Immature natural killer cell (primary cell): ENCODE results near the gene CYP24A1. TPM values are rescaled to one million over a fixed set of nuclear protein-coding genes. Genes with fewer than 3 reads are reported as not detected.
"Not testable (repeated sequence)": the region's sequence is repeated elsewhere in the genome, so short reads cannot be mapped to it uniquely, and the experiment has no call there.

Experiments used
- DNase-seq, 3 donors: peaks; one replicate each; pipeline ENCODE4 v3.0.0; 2022; ENCODE audit warnings: mixed read lengths in 1 of 3
- H3K27ac Mint-ChIP-seq, 6 donors: one replicate each; pipeline ENCODE4 v1.8.0; 2020; ENCODE audit warnings: mixed read lengths in 6 of 6, mild to moderate bottlenecking in 5 of 6, inconsistent platforms in 4 of 6, moderate library complexity in 3 of 6
- H3K27me3 Mint-ChIP-seq, 3 donors: one replicate each; pipeline ENCODE4 v1.8.0; 2020 to 2021; ENCODE audit warnings: low read depth in 3 of 3, mild to moderate bottlenecking in 3 of 3, mixed read lengths in 3 of 3, moderate library complexity in 3 of 3, inconsistent platforms in 1 of 3
- H3K36me3 Mint-ChIP-seq, 3 donors: one replicate each; pipeline ENCODE4 v1.8.0; 2020; ENCODE audit warnings: mixed read lengths in 3 of 3, inconsistent platforms in 2 of 3, mild to moderate bottlenecking in 2 of 3
- H3K4me1 Mint-ChIP-seq, 2 donors: one replicate each; pipeline ENCODE4 v1.8.0; 2020; ENCODE audit warnings: inconsistent platforms in 2 of 2, mild to moderate bottlenecking in 2 of 2, mixed read lengths in 2 of 2, moderate library complexity in 1 of 2
- H3K4me3 Mint-ChIP-seq, 5 donors: one replicate each; pipeline ENCODE4 v1.8.0; 2020; ENCODE audit warnings: mild to moderate bottlenecking in 5 of 5, mixed read lengths in 5 of 5, inconsistent platforms in 3 of 5, moderate library complexity in 3 of 5
- H3K9me3 Mint-ChIP-seq, 6 donors: one replicate each; pipeline ENCODE4 v1.8.0; 2020; ENCODE audit warnings: mild to moderate bottlenecking in 6 of 6, mixed read lengths in 6 of 6, inconsistent platforms in 4 of 6, moderate library complexity in 3 of 6
- polyA plus RNA-seq, 3 donors: library from polyadenylated mRNA; unstranded; fragments of 300-500 nt; fragmentation: Illumina TruSeq; gene quantifications; one replicate each; pipeline ENCODE4 v1.2.3, GENCODE V29; 2021

CYP24A1 gene
- polyA plus RNA-seq, 3 donors from 2014 or later: not detected

- DNase-seq: no peak
- H3K27me3 Mint-ChIP-seq: peaks cover 0 to 4% (median 3%) of the 10 kb centered on the region in 3 donors
- H3K4me3 Mint-ChIP-seq: no peak overlapping the region
- H3K4me1 Mint-ChIP-seq: no peaks in the 10 kb centered on the region
- H3K27ac Mint-ChIP-seq: no peak overlapping the region
- no peaks in the 10 kb centered on the region for H3K36me3 Mint-ChIP-seq
- no peaks in the 10 kb centered on the region for H3K9me3 Mint-ChIP-seq
Observed at GRCh38 chr20:54134445-54135220, 39.2 kb downstream of the CYP24A1 start.

- no peak for DNase-seq
Observed at GRCh38 chr20:54133434-54134427, 40.1 kb downstream of the CYP24A1 start.

GRCh38 chr20:54132612-54133433, 41.0 kb downstream of the CYP24A1 start:
- Mint-ChIP-seq H3K9me3 (peaks cover 0 to 2% (median 0%) of the 10 kb centered on the region in 6 donors), H3K27me3 (peaks cover 0 to 6% (median 0%) of the 10 kb centered on the region in 3 donors), H3K27ac (no peak overlapping the region), H3K36me3 (no peaks in the 10 kb centered on the region), H3K4me3 (no peak overlapping the region), H3K4me1 (no peaks in the 10 kb centered on the region)
- DNase-seq: no peak

More at GRCh38 chr20:54133434-54134427, 40.1 kb downstream of the CYP24A1 start:
- Mint-ChIP-seq H3K9me3 (peaks cover 0 to 2% (median 0%) of the 10 kb centered on the region in 6 donors), H3K4me1 (no peaks in the 10 kb centered on the region), H3K27ac (no peak overlapping the region), H3K36me3 (no peaks in the 10 kb centered on the region), H3K4me3 (no peak overlapping the region), H3K27me3 (peaks cover 0 to 6% (median 3%) of the 10 kb centered on the region in 3 donors)

- Mint-ChIP-seq H3K4me1 (no peaks in the 10 kb centered on the region), H3K9me3 (peaks cover 0 to 2% (median 0%) of the 10 kb centered on the region in 6 donors), H3K36me3 (no peaks in the 10 kb centered on the region), H3K4me3 (no peak overlapping the region), H3K27ac (no peak overlapping the region), H3K27me3 (peaks cover 0 to 6% (median 0%) of the 10 kb centered on the region in 3 donors)
- DNase-seq: no peak
Observed at GRCh38 chr20:54131675-54132611, 41.8 kb downstream of the CYP24A1 start.

- not testable (repeated sequence) for H3K9me3 Mint-ChIP-seq, DNase-seq, H3K36me3 Mint-ChIP-seq, H3K4me3 Mint-ChIP-seq, H3K4me1 Mint-ChIP-seq, H3K27me3 Mint-ChIP-seq, H3K27ac Mint-ChIP-seq
Observed at GRCh38 chr20:54131125-54131524, 42.7 kb downstream of the CYP24A1 start.

GRCh38 chr20:54129350-54129749, 44.4 kb downstream of the CYP24A1 start:
- Mint-ChIP-seq H3K4me1 (no peaks in the 10 kb centered on the region), H3K9me3 (peaks cover 0 to 2% (median 0%) of the 10 kb centered on the region in 6 donors), H3K4me3 (no peak overlapping the region), H3K27me3 (peaks cover 0 to 6% (median 5%) of the 10 kb centered on the region in 3 donors), H3K36me3 (no peaks in the 10 kb centered on the region), H3K27ac (no peak overlapping the region)
- DNase-seq: no peak

- Mint-ChIP-seq H3K4me1 (no peaks in the 10 kb centered on the region), H3K36me3 (no peaks in the 10 kb centered on the region), H3K27me3 (peaks cover 0 to 6% (median 5%) of the 10 kb centered on the region in 3 donors), H3K9me3 (peaks cover 0 to 2% (median 0%) of the 10 kb centered on the region in 6 donors), H3K4me3 (no peak overlapping the region), H3K27ac (no peak overlapping the region)
- DNase-seq: no peak
Observed at GRCh38 chr20:54127855-54128574, 45.8 kb downstream of the CYP24A1 start.

GRCh38 chr20:54126806-54127655, 46.8 kb downstream of the CYP24A1 start:
- DNase-seq: no peak
- Mint-ChIP-seq H3K4me3 (no peak overlapping the region), H3K9me3 (peaks cover 0 to 2% (median 0%) of the 10 kb centered on the region in 6 donors), H3K27me3 (peaks cover 0 to 6% (median 5%) of the 10 kb centered on the region in 3 donors), H3K27ac (no peak overlapping the region), H3K36me3 (no peaks in the 10 kb centered on the region), H3K4me1 (no peaks in the 10 kb centered on the region)

- H3K4me1 Mint-ChIP-seq, H3K4me3 Mint-ChIP-seq, DNase-seq, H3K27ac Mint-ChIP-seq, H3K36me3 Mint-ChIP-seq, H3K9me3 Mint-ChIP-seq, H3K27me3 Mint-ChIP-seq: not testable (repeated sequence)
Observed at GRCh38 chr20:54126328-54126727, 47.5 kb downstream of the CYP24A1 start.

GRCh38 chr20:54123587-54124180, 50.1 kb downstream of the CYP24A1 start:
- Mint-ChIP-seq H3K27ac (no peak overlapping the region), H3K9me3 (no peaks in the 10 kb centered on the region), H3K36me3 (peaks cover 0 to 4% (median 0%) of the 10 kb centered on the region in 3 donors), H3K4me1 (no peaks in the 10 kb centered on the region), H3K27me3 (peaks cover 0 to 5% (median 0%) of the 10 kb centered on the region in 3 donors), H3K4me3 (no peak overlapping the region)
- DNase-seq: no peak
